Stimulated activated CD4-positive, alpha-beta T cell treated with anti-CD3 and anti-CD28 coated beads, Interleukin-15, amount 100 ng/mL, for 24 hours (primary cell): ENCODE measurements around the gene TTC4.

ENCODE experiments used
- DNase-seq: peaks from one replicate; pipeline ENCODE4 v3.0.0-alpha.2; 2020

TTC4 gene, protein sequence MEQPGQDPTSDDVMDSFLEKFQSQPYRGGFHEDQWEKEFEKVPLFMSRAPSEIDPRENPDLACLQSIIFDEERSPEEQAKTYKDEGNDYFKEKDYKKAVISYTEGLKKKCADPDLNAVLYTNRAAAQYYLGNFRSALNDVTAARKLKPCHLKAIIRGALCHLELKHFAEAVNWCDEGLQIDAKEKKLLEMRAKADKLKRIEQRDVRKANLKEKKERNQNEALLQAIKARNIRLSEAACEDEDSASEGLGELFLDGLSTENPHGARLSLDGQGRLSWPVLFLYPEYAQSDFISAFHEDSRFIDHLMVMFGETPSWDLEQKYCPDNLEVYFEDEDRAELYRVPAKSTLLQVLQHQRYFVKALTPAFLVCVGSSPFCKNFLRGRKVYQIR

DNA sequence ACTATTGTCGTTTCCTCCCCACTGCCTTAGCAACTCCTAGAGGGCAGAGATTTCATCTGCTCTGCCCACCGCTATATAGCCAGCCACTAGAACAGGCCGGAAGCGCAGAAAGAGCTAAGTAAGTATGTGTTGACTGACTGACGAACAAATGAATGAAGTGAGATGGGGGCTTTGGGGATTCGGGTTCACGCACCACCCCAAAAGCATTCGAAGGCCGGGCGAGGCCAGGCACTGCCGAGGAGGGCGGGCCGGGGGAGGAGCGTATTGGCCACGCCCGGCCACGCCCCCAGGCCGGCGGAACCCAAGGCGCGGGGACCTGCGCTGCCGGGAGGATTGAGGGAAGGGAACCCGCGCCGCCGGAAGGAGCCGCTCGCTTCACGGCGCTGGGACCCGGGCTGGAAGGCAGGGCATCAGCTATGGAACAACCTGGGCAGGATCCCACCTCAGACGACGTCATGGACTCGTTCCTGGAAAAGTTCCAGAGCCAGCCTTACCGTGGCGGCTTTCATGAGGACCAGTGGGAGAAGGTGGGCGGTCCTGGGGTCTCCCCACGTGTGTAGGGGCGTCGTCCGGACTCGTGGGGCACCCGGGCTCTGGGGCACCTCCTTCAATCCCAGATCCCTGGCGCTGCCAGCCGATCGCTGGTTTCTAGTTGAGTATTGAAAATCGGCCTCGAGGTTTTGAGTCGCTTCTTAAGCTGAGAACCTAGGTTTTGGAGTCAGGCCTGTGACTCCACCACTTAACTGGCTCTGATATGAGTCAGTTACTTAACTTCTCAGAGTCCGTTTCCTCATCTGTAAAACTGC is at the start of gene TTC4:
TTC4 (plus strand) TSS at position 369 of the 806 bp plus-strand sequence; CDS start at position 417, 48 bp downstream.
- DNase-seq = peak; percentile 88

DNA sequence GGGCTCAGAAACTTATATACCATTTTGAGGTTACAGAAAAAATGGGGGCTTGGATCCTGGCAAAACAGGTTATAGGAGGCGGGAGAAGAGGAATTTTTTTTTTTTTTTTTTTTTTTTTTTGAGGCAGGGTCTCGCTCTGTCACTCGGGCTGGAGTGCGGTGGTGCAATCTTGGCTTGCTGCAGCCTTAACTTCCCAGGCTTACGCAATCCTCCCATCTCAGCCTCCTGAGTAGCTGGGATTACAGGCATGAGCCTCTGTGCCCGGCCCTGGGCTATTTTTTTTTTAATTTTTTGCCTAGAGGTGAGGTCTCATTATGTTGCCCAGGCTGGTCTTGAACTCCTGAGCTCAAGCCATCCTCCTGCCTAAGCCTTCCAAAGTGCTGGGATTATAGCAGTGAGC is 49.3 kb upstream of the TTC4 start:
- DNase-seq = no peak

DNA sequence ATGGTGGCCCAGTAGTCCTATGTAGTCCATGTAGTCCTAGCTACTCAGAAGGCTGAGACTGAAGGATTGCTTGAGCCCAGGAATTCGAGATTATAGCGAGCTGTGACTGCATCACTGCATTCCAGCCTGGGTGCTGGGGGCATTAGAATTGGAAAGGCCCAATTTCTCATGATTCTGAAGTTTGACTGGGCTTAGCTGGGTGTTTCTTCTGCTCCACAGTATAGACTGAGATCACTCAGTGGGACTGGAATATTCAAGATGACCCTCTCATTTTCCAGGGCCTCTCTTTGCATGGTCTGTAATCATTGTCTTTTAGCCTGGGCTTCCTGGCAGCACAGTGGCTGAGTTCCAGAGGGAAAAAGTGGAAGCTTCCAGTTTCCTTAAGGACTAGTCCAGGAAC is 47.9 kb upstream of the TTC4 start:
- no peak for DNase-seq

DNA sequence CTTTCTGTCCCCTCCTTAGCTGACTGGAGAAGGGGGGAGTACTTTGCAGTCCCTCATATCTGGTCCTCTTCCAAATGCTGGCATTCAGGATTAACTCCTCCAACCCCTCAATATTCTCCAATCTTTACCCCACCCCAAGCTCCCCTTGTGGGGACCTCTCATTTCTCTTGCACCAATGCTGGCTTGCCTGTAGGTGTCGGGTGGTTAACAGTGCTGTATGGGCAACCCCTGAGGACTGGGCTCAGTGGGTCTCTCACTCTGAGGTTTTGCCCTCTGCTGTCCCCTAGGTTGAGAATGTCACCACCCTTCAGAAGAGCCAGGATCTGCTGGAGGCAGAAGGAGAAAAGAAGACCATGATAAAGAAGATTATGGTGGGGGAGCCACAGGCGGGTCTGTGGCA is 47.1 kb upstream of the TTC4 start:
- no peak for DNase-seq

DNA sequence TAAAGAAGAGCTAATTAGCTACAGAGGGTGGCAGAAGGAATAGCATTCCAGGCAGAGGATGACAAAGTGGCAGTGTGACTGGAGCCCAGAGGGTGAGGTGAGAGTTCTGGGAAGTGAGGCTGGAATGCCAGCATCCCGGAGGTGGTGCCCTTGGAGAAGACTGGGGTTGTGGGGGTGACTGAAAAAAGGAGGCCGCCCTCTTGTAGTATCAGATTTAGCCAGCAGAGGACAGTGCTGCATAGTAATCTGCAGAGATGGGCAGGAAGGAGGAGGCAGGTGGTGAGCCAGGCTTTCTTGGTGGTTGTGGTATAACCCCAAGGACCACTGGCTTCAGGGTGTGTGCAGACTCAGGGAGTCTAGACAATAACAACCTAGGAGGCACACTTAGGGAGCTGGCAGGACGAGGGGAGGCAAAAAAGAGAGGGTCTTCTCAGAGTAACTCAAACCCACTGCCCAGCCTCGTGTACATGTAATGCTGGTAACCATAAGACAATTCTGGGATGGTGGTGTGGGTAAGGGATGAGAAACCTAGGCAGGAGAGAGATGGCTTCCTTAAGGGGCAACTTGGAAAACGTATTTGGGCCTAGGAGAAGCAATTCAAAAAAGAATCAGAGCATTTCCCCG is 43.6 kb upstream of the TTC4 start:
- DNase-seq = peak; percentile 78

DNA sequence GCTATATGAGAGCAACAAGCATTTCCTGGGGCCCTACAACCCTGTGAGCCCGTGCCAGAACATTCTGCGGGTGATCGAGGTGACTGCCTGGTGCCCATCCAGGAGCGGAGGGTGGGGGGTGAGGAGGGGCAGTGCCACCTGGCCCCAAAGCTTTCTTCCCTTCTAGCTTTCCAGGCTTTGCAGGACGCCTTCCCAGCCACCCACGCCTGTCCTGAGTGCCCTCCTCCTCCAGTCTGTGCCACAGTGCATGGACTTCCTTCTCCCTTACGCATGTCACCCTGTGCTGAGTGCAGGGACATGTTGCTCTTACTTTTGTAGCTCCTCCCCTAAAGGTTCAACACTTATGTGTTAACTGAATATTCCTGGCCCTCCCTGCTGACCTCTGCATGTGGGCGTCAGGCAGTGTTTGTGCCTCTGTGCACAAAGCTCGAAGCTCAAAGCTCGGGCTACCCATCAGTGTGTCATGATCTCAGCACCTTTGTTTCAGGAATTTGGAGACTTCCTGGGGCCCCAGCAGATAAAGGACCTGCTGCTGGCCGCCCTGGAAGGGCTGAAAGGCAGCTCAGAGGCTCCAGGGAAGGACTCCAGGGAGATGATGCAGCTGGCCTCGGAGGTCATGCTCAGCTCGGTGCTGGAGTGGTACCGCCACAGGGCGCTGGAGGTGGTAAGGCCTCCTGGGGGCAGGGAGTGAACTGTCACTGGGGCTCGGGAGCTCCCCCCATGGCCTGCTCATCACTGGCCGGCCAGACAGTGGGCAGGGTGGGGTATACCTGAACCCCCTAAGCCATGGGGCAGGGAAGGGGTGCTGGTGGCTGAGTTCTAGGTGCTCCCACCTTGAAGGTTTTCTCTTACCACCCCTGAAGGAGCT is 36.7 kb upstream of the TTC4 start:
- DNase-seq = no peak

DNA sequence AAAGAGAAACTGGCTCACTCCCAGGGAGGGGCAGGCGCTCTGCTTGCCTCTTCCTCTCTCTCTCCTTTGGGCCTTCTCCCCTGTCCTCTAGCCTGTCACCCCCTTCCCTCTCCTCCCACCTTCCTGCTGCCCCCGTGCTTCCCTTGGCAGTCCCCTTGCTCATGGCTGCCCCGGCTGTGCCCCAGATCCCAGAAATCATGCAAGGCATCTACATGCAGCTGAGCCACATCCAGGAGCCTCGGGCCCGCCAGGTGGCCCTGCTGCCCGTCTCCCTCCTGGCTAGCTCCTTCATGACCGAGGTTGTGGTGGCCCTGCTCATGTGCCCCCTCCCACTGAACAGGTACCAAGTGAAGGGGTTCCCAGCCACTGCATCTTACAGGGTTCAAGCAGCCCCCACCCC is 36.0 kb upstream of the TTC4 start:
- DNase-seq = no peak

DNA sequence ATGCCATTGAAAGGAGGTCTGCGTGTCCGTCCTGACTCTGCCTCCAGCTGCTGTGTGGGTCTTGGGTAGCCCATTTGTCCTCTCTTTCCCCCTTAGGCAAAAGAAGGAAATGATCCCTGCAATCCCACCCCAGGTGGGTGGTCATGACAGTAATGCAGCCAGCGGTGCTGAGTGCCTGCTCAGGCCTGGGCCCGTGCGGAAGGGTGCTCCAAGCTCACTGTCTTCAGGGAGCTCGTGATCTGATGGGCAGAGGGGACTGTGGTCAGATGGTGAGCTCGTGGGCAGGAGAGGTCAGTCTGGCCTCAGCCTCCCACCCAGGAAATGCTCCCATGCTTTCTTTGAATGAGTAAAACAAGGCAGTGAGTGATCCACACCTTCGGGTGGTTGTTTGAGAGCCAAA is 35.3 kb upstream of the TTC4 start:
- no peak for DNase-seq

DNA sequence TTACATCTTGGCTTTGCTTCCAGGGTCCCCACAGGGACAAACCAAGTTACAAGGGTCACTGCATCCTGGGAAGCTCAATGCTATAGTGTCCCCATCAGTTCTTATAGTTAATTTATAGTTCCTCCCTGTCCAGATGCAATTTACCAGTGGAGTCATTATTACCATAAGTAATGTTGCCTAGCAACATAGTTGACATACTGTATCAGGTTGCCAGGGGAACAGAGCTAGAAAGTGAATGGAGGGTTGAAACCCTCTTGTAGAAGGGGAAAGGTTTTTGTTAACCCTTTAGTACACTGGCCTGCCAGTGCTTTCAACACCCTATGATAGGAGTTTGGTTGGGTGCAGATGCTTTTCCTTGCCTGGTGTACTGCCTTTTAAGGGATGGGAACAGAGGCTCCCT is 34.3 kb upstream of the TTC4 start:
- no peak for DNase-seq

DNA sequence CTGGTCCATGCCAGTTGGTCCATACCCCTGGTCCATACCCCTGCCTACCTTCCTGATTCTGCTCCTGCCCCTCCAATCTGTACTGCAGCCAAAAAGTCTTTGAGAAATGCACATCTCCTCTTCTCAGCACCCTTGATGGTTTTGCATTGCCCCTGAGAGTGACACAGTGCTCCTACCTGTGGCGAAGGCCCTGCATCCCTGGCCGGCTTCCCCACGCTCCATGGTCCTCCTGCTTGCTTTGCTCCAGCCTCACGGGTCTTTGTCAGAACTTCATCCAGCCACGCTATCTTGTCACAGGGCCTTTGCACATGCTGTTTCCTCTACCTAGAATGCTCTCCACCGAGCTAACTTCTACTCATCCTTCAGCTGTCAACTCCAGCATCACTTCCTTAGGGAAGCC is 32.2 kb upstream of the TTC4 start:
- no peak for DNase-seq

DNA sequence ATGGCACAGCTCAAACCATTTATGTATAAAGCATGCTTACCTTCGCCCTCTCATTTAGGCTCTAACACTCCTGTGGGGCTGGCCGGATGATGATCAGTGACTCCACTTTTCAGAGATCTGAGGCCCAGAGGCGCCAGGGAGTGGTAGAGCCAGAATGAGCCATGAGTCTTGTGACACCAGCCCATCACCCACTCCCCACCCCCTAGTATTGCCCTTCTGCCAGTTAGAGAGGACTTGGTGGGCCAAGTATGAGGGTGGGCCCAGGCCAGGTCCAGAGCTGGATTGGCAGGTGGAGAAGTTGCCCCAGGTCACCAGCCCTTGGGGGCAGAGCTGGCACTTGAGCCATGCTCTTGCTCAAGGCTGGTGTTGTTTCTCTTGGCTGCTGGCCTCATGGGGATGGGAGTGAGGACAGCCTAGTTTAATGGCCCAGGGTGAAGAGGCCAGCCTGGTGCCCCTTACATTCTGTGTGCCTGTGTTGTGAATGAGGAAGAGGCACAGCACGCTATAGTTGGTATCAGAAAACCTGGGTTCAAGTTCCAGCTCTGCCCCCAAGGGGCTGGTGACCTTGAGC is 30.2 kb upstream of the TTC4 start:
- no peak for DNase-seq

DNA sequence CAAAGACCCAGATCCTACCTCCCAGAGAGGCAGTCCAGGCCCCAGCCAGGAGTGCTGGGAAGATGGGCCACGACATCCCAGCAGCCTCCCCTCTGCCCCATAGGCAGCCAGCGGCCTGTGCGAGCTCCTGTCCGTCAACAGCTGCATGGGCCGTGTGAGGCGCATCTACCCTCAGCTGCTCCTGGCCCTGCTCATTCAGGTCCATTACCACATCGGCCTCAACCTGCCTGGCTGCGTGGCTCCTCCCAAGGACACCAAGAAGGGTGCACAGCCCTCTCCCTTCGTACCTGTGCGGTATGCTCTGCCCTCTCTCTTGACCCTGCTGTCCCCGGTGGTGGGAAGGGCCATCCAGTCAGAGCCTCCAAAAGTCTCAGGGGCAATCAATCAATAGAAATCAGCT is 29.5 kb upstream of the TTC4 start:
- DNase-seq = no peak

DNA sequence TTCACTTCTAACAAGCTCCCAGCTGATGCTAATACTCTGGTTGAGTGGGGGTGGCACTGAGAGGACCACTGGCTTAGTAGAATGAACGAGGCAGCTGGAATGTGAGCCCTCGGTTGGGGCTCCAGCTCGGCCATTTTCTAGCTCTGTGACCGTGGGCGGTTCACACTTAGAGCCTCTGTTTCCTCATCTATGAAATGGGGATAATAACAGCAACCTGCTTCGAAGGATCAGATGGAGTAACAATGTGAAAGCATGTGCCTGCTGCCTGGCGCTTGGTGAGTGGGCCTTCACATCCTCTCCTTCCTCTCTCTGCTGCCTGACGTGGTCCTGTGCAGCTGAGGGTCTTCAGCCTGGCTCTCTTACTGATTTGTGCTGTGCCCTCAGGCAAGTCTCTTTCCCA is 20.9 kb upstream of the TTC4 start:
- no peak for DNase-seq

DNA sequence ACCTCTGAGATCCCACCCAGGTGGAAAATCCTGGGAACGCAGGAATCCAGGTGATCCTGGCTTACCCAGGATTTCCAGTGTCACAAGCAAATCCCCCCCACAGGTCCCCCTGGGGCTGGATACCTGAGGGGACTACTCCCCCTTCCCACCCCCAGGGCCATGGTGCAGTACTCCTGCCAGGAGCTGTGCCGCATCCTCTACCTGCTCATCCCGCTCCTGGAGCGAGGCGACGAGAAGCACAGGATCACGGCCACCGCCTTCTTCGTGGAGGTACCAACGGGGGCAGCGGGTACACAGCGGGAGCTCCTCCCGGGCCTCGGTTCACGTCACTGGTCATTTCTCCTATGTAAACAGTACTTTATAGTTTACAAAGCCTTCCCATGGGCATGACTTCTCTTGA is 20.4 kb upstream of the TTC4 start:
- no peak for DNase-seq

DNA sequence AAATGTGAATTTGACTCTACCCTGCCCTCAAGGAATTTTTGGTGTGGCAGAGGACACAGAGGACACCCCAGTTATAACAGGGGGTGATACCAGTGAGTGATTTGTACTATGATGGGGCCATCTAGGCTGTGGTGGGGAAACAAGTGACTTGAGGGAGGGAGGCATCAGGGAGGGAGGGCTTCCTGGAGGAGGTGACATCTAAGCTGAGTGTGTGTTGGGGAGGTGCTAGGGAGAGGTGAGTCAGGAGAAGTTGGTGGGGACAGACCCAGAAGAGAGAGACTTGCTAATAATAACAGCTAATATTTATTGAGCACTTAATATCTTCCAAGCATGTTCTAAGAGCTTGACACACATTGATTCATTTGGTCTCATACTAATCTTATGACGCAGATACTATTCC is 19.9 kb upstream of the TTC4 start:
- DNase-seq = no peak

DNA sequence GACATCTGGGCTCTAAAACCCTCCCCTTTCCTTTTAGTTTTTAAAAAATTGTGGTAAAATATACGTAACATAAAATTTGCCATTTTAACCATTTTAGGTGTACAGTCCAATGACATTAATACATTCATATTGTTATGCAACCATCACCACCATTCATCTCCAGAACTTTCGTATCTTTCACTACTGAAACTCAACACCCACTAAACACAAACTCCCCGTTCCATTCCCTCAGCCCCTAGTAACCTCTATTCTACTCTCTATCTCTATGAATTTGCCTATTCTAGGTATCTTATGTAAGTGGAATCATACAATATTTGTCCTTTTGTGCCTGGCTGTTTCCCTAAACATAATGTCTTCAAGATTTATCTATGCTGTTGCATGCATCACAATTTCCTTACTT is 19.4 kb upstream of the TTC4 start:
- no peak for DNase-seq

DNA sequence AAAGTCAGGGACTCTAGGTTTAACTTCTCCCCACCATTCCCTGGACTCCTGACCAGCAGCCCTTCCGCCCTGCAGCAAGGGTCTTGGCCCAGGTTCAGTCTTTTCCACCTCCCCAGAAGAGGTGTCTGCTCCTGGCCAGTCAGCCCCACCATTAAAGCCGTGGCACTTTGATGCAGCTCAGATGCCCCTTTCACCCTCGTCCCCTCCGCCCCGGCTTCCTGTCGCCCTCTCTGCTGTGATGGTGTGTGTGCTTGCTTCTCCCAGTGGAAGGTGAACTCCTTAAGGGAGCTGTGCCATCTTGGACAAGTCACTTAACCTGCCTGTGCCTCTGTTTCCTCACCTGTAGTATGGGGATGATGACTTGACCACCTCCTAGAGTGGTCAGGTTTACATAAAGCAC is 17.8 kb upstream of the TTC4 start:
- DNase-seq = no peak

DNA sequence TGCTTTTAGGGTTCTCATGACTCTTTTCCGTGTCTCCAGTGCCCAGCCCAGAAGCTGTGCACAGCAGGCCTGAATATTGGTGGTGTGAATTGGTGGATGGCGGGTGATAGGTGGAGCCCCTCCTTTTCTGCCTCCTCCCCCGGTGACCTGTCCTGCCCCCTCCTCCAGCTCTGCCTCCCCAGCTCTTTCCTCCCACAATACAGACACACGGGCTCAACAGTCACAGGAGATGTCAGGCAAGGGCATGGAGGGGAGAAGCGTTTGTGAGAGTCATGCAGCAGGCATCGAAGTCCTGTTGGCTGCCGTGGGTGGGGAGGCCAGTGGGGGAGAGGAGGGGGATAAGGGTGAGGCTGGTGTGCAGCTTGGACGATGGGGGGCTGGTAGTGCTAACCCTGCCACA is 17.3 kb upstream of the TTC4 start:
- no peak for DNase-seq

DNA sequence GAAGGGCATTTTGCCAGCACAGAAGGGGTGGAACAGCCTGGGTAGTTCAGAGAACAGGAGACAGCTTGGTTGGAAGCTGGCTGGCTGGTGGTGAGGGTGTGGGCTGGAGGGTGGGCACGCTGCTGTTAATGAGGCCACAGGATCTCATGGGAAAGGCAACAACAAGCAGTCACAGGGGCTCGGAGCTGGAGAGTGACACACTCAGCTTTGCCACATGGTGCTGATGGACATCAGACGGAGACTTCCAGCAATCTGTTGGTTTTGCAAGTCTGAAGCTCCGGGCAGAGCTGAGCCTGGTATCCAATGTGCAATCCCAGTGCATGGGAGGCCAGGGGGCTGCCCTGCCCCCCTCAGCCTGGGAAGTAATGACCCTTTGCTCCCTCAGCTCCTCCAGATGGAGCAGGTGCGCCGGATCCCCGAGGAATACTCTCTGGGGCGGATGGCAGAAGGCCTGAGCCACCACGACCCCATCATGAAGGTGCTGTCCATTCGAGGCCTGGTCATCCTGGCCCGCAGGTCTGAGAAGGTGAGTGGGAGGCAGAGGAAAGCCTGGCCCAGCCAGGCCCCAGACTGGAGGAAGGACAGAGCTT is 15.6 kb upstream of the TTC4 start:
- DNase-seq = no peak

DNA sequence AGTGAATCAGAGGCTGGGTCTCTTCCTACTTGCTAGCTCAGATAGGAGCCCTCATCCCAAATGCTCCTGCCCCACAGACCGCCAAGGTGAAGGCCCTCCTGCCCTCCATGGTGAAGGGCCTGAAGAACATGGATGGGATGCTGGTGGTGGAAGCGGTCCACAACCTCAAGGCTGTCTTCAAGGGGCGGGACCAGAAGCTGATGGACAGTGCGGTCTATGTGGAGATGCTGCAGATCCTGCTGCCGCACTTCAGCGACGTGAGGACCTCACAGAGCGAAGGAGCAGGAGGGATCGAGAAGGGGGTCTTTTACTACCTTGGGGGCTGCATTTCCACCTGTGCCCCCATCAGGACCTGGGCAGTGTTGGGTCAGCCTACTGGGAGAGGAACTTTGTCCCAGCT is 14.6 kb upstream of the TTC4 start:
- DNase-seq = no peak

DNA sequence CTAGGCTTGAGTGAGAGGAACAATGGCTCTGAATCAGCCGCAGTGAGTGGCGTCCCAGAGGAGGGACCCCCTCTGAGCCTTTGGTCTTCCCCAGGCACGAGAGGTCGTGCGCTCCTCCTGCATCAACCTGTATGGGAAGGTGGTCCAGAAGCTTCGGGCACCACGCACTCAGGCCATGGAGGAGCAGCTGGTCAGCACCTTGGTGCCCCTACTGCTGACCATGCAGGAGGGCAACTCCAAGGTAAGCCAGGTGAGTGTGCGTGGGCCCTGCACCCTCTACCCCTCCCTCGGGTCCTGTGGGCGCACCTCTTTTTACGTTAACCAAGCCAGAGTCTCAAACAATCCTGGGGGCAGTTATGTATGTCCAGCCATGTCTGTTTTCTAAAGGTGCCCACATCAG is 13.7 kb upstream of the TTC4 start:
- no peak for DNase-seq

DNA sequence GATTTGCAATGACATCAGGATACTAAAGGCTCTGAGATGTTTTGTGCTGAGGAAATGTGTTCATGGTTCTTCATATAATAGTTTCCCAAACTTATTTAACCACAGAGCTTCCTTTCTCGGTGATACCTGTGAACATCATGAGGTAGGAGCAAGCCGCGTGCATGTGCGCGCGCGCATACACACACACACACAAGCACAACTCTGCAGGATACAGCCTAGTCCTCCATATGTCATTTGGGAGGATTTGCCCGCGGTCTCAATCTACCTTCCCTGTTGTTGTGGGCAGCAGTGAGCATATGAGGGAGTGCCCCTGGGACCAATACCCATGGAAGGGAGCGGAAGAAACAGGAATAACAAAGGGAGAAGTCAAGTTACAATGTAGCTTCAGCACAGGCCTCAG is 12.2 kb upstream of the TTC4 start:
- DNase-seq = no peak
